IMR-90 (cell line): Measurements from ENCODE around the gene AVPR1B. TPM values are rescaled to one million over a fixed set of nuclear protein-coding genes. Genes with fewer than 3 reads are reported as not detected.

Experiments
- ATAC-seq: fragments of 200-7000 bp; cut with Tn5 transposase; 2 replicates; pipeline ENCODE4 v1.9.1; 2020; ENCODE audit warnings: low read depth, mild to moderate bottlenecking, moderate library complexity
- BruUV-seq: library from RNA; stranded (reverse); fragments of 400-500 nt; replicated peaks from 2 replicates; lab custom pipeline; 2021; lab: Mats Ljungman, UMichigan
- CTCF ChIA-PET: fragments of 300-600 bp; formaldehyde crosslinking; extraction: SDS; loops from one replicate; lab custom pipeline; 2021; ENCODE audit warnings: antibody characterized with exemption; lab: Yijun Ruan, JAX
- POLR2A ChIA-PET: fragments of 300-600 bp; sonication (Branson Sonifier 250); formaldehyde crosslinking; loops from one replicate; lab custom pipeline; 2022; ENCODE audit warnings: antibody characterized with exemption; ENCODE audit not compliant: unreplicated experiment; lab: Charles Lee
- DNase-seq: peaks from one replicate; pipeline ENCODE4 v3.0.0; 2013
- H2AFZ ChIP-seq: replicated peaks from 2 replicates; pipeline ENCODE3; 2013; ENCODE audit warnings: low read length, mild to moderate bottlenecking; ENCODE audit not compliant: poor library complexity
- H2AK5ac ChIP-seq: 2 replicates; pipeline ENCODE4 v1.6.1; 2013; ENCODE audit warnings: low read depth, low read length, inconsistent platforms
- H2AK9ac ChIP-seq: replicated peaks from 2 replicates; pipeline ENCODE3; 2013; ENCODE audit warnings: mild to moderate bottlenecking, low read depth, low read length, moderate library complexity; ENCODE audit not compliant: poor library complexity
- H2BK120ac ChIP-seq: 2 replicates; pipeline ENCODE4 v1.6.1; 2013; ENCODE audit warnings: low read depth, low read length, inconsistent platforms
- H2BK15ac ChIP-seq: 3 replicates; pipeline ENCODE4 v1.6.1; 2013; ENCODE audit warnings: low read depth, low read length, inconsistent platforms
- H2BK20ac ChIP-seq: 2 replicates; pipeline ENCODE4 v1.6.1; 2013; ENCODE audit warnings: low read depth, mild to moderate bottlenecking, inconsistent platforms, low read length, moderate library complexity
- H2BK5ac ChIP-seq: 2 replicates; pipeline ENCODE4 v1.6.1; 2013; ENCODE audit warnings: mild to moderate bottlenecking, low read depth, low read length, inconsistent platforms; ENCODE audit not compliant: poor library complexity, severe bottlenecking
- H3K14ac ChIP-seq: replicated peaks from 2 replicates; pipeline ENCODE4 v1.6.1; 2013; ENCODE audit warnings: low read depth, low read length, inconsistent platforms
- H3K18ac ChIP-seq: 2 replicates; pipeline ENCODE4 v1.6.1; 2013; ENCODE audit warnings: low read depth, low read length, control low read depth
- H3K23ac ChIP-seq: 2 replicates; pipeline ENCODE4 v1.6.1; 2013; ENCODE audit warnings: low read depth, low read length, inconsistent platforms
- H3K27ac ChIP-seq: 2 replicates; pipeline ENCODE4 v1.5.1; 2013; ENCODE audit warnings: mild to moderate bottlenecking, control low read depth, low read length; ENCODE audit not compliant: insufficient read depth
- H3K27me3 ChIP-seq: 2 replicates; pipeline ENCODE4 v1.6.1; 2013; ENCODE audit warnings: low read length; ENCODE audit not compliant: control insufficient read depth, insufficient read depth
- H3K36me3 ChIP-seq: 2 replicates; pipeline ENCODE4 v1.6.1; 2013; ENCODE audit warnings: low read length, mixed read lengths; ENCODE audit not compliant: control insufficient read depth, insufficient read depth
- H3K4ac ChIP-seq: 2 replicates; pipeline ENCODE4 v1.6.1; 2013; ENCODE audit warnings: low read depth, low read length, inconsistent platforms
- H3K4me1 ChIP-seq: 2 replicates; pipeline ENCODE4 v1.6.1; 2013; ENCODE audit warnings: low read length, mixed read lengths; ENCODE audit not compliant: control insufficient read depth, insufficient read depth
- H3K4me2 ChIP-seq: 2 replicates; pipeline ENCODE4 v1.6.1; 2013; ENCODE audit warnings: low read depth, mild to moderate bottlenecking, control low read depth, low read length, moderate library complexity
- H3K4me3 ChIP-seq: 2 replicates; pipeline ENCODE4 v1.5.1; 2013; ENCODE audit warnings: low read depth, mild to moderate bottlenecking, control low read depth, low read length, moderate library complexity; ENCODE audit not compliant: insufficient read depth
- H3K56ac ChIP-seq: 2 replicates; pipeline ENCODE4 v1.6.1; 2013; ENCODE audit warnings: low read length, inconsistent platforms; ENCODE audit not compliant: insufficient read depth; ENCODE audit errors: extremely low read depth
- H3K79me1 ChIP-seq, 2 experiments: 2 replicates each; pipeline ENCODE4 v1.6.1; 2013; ENCODE audit warnings: low read length in 2 of 2, inconsistent platforms in 1 of 2, low read depth in 1 of 2
- H3K9ac ChIP-seq: 2 replicates; pipeline ENCODE4 v1.6.1; 2013; ENCODE audit warnings: low read depth, low read length, control low read depth
- H3K9me1 ChIP-seq: 2 replicates; pipeline ENCODE4 v1.6.1; 2013; ENCODE audit warnings: low read length, inconsistent platforms; ENCODE audit not compliant: insufficient read depth
- H3K9me3 ChIP-seq: 2 replicates; pipeline ENCODE4 v1.6.1; 2013; ENCODE audit warnings: low read length; ENCODE audit not compliant: control insufficient read depth, insufficient read depth
- H4K20me1 ChIP-seq: 2 replicates; pipeline ENCODE4 v1.6.1; 2013; ENCODE audit warnings: low read length, inconsistent platforms; ENCODE audit not compliant: insufficient read depth
- H4K5ac ChIP-seq: 2 replicates; pipeline ENCODE4 v1.6.1; 2013; ENCODE audit warnings: mild to moderate bottlenecking, low read depth, low read length, control low read depth
- H4K8ac ChIP-seq, 2 experiments: 2 replicates each; pipeline ENCODE4 v1.6.1; 2013; ENCODE audit warnings: low read depth in 2 of 2, low read length in 2 of 2, control low read depth in 1 of 2, inconsistent platforms in 1 of 2
- H4K91ac ChIP-seq: 2 replicates; pipeline ENCODE4 v1.6.1; 2013; ENCODE audit warnings: low read depth, low read length, inconsistent platforms; ENCODE audit not compliant: insufficient read depth
- BHLHE40 ChIP-seq: fragments of 150-350 bp; IDR thresholded peaks from 2 replicates; pipeline ENCODE4 v1.6.1; 2016; ENCODE audit warnings: mild to moderate bottlenecking, low read depth, low read length
- CEBPB ChIP-seq: IDR thresholded peaks from 2 replicates; pipeline ENCODE4 v1.6.1; 2012; ENCODE audit warnings: low read depth, low read length, improper control_type of control experiment
- CTCF ChIP-seq: conservative IDR thresholded peaks from 2 replicates; pipeline ENCODE4 v1.5.1; 2012; ENCODE audit warnings: mild to moderate bottlenecking, low read depth, low read length, improper control_type of control experiment
- FOS ChIP-seq: fragments of 150-350 bp; IDR thresholded peaks from 2 replicates; pipeline ENCODE4 v1.6.1; 2016; ENCODE audit warnings: low read depth, low read length
- NFE2L2 ChIP-seq: fragments of 150-350 bp; IDR thresholded peaks from 2 replicates; pipeline ENCODE4 v1.6.1; 2016; ENCODE audit warnings: low read depth, mild to moderate bottlenecking, low read length
- RAD21 ChIP-seq: IDR thresholded peaks from 2 replicates; pipeline ENCODE4 v1.6.1; 2012; ENCODE audit warnings: low read length, improper control_type of control experiment
- RCOR1 ChIP-seq: IDR thresholded peaks from 2 replicates; pipeline ENCODE4 v1.6.1; 2012; ENCODE audit warnings: mild to moderate bottlenecking, low read length, improper control_type of control experiment; ENCODE audit not compliant: insufficient replicate concordance
- RFX5 ChIP-seq: IDR thresholded peaks from 2 replicates; pipeline ENCODE4 v1.8.0; 2012; ENCODE audit warnings: low read depth, mild to moderate bottlenecking, low read length, moderate library complexity
- WGBS, 2 experiments: methylation state at CpG; one replicate each; pipeline versions ENCODE4 v1.1.5 to v1.1.7; 2013; ENCODE audit warnings: missing lambda C conversion rate in 2 of 2; ENCODE audit not compliant: insufficient read length in 1 of 2; ENCODE audit errors: extremely low coverage in 2 of 2; 5-methylcytosine and 5-hydroxymethylcytosine counted together
- dilution Hi-C: fragments of 300-500 bp; cut with HindIII; formaldehyde crosslinking; loops from one replicate; pipeline ENCODE4 v1.14.3; 2018; ENCODE audit warnings: low sequenced_read_pairs; ENCODE audit not compliant: unreplicated experiment
- in situ Hi-C: fragments of 300-500 bp; cut with MboI; formaldehyde crosslinking; loops from 3 replicates; pipeline ENCODE4 v1.14.3; 2019; ENCODE audit warnings: low sequenced_read_pairs, inconsistent platforms, mixed read lengths
- intact Hi-C: fragments of 100-400 bp; cut with micrococcal nuclease; formaldehyde crosslinking; loops from 2 replicates; pipeline ENCODE4 v1.10.0; 2022
- polyA plus RNA-seq, 3 experiments: library from polyadenylated mRNA; depleted of rRNA; stranded (reverse); fragments of >200 nt; gene quantifications; 2 replicates each; pipeline ENCODE4 v1.2.3, GENCODE V29; 2012; ENCODE audit warnings: low replicate concordance in 1 of 3
- total RNA-seq: library from RNA; depleted of rRNA; stranded (reverse); fragments of >200 nt; gene quantifications from 2 replicates; pipeline ENCODE4 v1.2.3, GENCODE V29; 2012
- TF ChIP-seq, protein P1 (sequence below): fragments of 150-350 bp; IDR thresholded peaks from 2 replicates; pipeline ENCODE4 v1.6.1; 2016; ENCODE audit warnings: low read depth, mild to moderate bottlenecking, low read length, moderate library complexity, borderline replicate concordance
- TF ChIP-seq, protein P2 (sequence below): fragments of 150-350 bp; IDR thresholded peaks from 2 replicates; pipeline ENCODE4 v1.6.1; 2017; ENCODE audit warnings: mild to moderate bottlenecking, antibody characterized with exemption, low read length, low read depth

Gene AVPR1B
- total and polyA plus RNA-seq, 2 of the 4 experiments (the other 2 are of a cell fraction): not detected

GRCh38 chr1:206109718-206110117, 7.5 kb downstream of the AVPR1B start:
- BruUV-seq: no TSS peak
- no peak overlapping the region for H4K5ac ChIP-seq
- H3K4me1 ChIP-seq: no peaks in the 10 kb centered on the region
- no peak overlapping the region for H3K56ac ChIP-seq
- H3K9me1 ChIP-seq: no peaks in the 10 kb centered on the region
- in situ Hi-C loops: loop anchor here (10.0 to 25.0 kb wide), 2 partner anchors 315 to 447 kb away; no protein-coding TSS in a partner anchor
- no peak for ATAC-seq
- H4K8ac ChIP-seq: no peak overlapping the region
- POLR2A ChIA-PET: no interaction called here
- no peaks in the 10 kb centered on the region for H4K20me1 ChIP-seq
- TF ChIP-seq RAD21 (no peak), CEBPB (no peak), RFX5 (no peak), BHLHE40 (no peak), RCOR1 (no peak), NFE2L2 (no peak), CTCF (no peak), FOS (no peak)
- TF ChIP-seq, protein P1, sequence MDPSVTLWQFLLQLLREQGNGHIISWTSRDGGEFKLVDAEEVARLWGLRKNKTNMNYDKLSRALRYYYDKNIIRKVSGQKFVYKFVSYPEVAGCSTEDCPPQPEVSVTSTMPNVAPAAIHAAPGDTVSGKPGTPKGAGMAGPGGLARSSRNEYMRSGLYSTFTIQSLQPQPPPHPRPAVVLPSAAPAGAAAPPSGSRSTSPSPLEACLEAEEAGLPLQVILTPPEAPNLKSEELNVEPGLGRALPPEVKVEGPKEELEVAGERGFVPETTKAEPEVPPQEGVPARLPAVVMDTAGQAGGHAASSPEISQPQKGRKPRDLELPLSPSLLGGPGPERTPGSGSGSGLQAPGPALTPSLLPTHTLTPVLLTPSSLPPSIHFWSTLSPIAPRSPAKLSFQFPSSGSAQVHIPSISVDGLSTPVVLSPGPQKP: no peak
- TF ChIP-seq, protein P2, sequence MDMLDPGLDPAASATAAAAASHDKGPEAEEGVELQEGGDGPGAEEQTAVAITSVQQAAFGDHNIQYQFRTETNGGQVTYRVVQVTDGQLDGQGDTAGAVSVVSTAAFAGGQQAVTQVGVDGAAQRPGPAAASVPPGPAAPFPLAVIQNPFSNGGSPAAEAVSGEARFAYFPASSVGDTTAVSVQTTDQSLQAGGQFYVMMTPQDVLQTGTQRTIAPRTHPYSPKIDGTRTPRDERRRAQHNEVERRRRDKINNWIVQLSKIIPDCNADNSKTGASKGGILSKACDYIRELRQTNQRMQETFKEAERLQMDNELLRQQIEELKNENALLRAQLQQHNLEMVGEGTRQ: no peak
- no peak overlapping the region for H3K9ac ChIP-seq
- no peak overlapping the region; the same call in 1 of the 2 replicates for H3K23ac ChIP-seq
- H2AFZ ChIP-seq: no peak overlapping the region
- H3K4me2 ChIP-seq: no peak overlapping the region
- no peak overlapping the region for H2BK15ac ChIP-seq
- no peak overlapping the region for H4K91ac ChIP-seq
- dilution Hi-C loops: no loop called here
- H2BK20ac ChIP-seq: no peak overlapping the region
- no peaks in the 10 kb centered on the region for H3K79me1 ChIP-seq
- no peaks in the 10 kb centered on the region for H3K36me3 ChIP-seq
- intact Hi-C loops: loop anchor here (10.0 kb wide), 1 partner anchor 455 kb away; no protein-coding TSS in a partner anchor
- no peak overlapping the region for H3K4ac ChIP-seq
- H2BK120ac ChIP-seq: no peak overlapping the region
- WGBS, 2 experiments: no CpG with 5 or more reads among the region's 4 CpGs
- H3K4me3 ChIP-seq: no peak overlapping the region
- H3K27ac ChIP-seq: no peak overlapping the region
- no peak overlapping the region for H3K18ac ChIP-seq
- no peak overlapping the region for H2BK5ac ChIP-seq
- H3K9me3 ChIP-seq: no peaks in the 10 kb centered on the region
- peaks cover 47% of the 10 kb centered on the region for H3K27me3 ChIP-seq
- DNase-seq: no peak
- CTCF ChIA-PET: interaction anchor here (2.5 kb wide), 1 partner anchor 126 kb away, joined by 7 read pairs; no protein-coding TSS in a partner anchor
- no peak overlapping the region for H2AK9ac ChIP-seq
- no peak overlapping the region for H2AK5ac ChIP-seq
- H3K14ac ChIP-seq: no peak overlapping the region
